HG02973 (cell line): ENCODE measurements around the gene RNF145.
"Not testable (repeated sequence)": the region's sequence is repeated elsewhere in the genome, so short reads cannot be mapped to it uniquely, and the experiment has no call there.

Experiments
- ATAC-seq: cut with Tn5 transposase; IDR thresholded peaks from one replicate; pipeline ENCODE4 v1.9.1; 2021; ENCODE audit warnings: moderate library complexity; ENCODE audit not compliant: unreplicated experiment

RNF145 gene

DNA sequence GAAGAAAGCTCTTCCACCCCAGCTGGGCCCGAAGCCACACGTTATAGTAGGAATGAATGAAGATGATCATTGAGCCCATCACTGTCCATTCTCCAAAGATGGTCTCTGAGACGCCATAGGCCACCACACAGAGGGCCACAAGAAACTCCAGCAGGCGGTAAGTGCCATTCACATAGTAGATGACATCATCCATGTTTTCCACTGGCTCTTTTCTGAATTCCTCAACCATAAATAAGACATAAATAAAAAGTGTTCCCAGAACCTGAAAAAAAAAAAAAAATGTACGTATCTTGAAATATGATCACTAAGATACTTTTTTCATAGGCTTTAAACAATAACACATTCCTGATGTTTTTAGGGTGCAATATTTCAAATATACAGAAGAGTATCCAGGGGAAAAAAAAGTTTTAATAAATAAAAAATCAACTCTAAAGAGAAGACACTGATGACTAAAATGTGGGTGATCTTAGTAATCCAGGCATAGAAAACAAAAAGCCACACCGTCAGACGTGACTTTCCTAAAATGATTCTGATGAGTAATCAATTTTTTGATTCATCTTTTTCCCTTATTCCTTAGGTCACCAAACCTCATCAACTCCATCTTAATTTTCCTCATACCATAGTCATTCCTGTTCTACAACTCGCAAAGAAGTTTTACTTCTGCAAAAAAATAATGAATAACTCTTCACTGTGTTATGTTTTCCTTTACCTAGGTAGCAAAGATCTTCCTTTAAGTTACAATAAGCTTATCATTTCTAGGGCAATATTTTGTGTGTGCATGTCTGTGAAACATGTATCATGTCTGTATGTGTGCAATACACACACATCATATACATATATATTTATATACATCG is 47.8 kb downstream of the RNF145 start:
- ATAC-seq = no peak

GRCh38 chr5:159158553-159159091 is 50.7 kb downstream of the RNF145 start:
- not testable (repeated sequence) for ATAC-seq

GRCh38 chr5:159157552-159157951 is 51.8 kb downstream of the RNF145 start:
- ATAC-seq = no peak

GRCh38 chr5:159156426-159157238 is 52.7 kb downstream of the RNF145 start:
- peak; percentile 65 for ATAC-seq

GRCh38 chr5:159155960-159156359 is 53.4 kb downstream of the RNF145 start:
- no peak for ATAC-seq

DNA sequence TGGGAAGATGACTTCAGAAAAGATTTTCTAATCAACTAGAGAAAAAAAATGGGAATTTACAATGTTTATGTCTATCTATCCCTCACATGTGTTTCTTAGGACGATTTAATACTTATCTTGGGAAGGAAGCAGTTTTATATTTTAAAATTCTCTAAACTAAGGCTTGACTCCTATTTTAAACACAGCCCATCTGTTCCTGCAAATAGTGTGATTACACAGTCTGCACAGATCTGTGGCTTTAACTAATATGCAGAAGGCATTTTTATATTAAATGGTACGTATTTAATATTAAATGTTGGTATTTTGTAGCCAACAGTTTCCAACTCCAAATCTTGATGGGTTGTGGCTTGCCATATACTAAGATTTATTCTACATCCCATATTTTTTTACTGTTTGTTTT is 56.5 kb downstream of the RNF145 start:
- no peak for ATAC-seq

- ATAC-seq = no peak
Observed at GRCh38 chr5:159149085-159149484, 60.3 kb downstream of the RNF145 start.

GRCh38 chr5:159147976-159148375 is 61.4 kb downstream of the RNF145 start:
- no peak for ATAC-seq

DNA sequence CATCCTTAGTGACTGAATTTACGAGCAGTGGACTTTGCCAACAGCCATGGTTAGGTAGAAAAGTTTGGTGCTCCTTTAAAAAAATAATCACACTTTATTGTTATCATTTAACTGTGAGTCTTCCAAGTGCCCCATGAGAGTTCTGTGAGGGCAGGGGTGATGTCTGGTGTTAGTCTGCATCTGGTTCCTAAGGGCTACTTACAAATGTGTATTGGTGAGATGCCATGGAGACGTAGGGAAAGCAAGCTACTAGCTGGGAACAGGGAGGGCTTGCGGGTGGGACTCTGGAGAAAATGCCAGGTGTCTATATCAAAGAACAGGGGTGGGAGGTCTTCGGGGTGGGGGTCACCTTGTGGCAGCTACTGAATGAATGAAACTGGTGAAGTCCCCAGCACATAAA is 62.5 kb downstream of the RNF145 start:
- no peak for ATAC-seq

DNA sequence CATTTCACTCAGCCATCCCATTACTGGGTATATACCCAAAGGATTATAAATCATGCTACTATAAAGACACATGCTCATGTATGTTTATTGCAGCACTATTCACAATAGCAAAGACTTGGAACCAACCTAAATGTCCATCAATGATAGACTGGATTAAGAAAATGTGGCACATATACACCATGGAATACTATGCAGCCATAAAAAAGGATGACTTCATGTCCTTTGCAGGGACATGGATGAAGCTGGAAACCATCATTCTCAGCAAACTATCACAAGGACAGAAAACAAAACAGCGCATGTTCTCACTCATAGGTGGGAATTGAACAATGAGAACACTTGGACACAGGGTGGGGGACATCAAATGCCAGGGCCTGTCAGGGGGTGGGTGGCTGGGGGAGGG is 64.2 kb downstream of the RNF145 start:
- ATAC-seq = not testable (repeated sequence)

- ATAC-seq = no peak
Observed at GRCh38 chr5:159139802-159140201, 69.6 kb downstream of the RNF145 start.

DNA sequence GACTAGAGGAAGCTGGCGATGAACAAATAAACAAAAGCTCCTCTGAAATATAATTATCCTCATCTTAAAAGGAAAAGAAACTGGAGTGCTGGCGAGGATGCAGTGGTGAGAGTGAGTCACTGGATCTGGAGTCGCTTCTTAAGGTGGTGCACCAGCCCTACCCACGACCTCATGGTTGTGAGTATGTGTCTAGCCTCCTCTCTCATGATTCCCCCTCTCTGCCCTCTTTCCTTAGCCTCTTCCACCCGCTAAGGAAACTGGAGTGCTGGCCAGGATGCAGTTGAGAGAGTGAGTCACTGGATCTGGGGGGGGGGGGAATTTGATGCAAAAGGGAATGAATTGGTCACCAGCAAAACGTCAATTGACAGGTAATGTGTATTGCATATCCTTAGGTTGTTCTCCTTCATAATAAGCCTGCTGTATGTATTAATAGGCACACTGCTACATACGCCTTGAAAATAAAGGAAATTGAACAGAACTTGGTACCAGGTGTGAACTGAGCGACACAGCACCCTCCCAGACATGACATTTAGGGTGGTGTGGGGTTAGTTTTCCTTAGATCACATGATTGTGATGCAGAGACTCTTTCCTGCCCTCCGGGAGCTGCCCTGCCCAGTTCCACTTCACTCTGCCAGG is 73.3 kb downstream of the RNF145 start:
- ATAC-seq = no peak

GRCh38 chr5:159133041-159133741 is 76.2 kb downstream of the RNF145 start:
- no peak for ATAC-seq

DNA sequence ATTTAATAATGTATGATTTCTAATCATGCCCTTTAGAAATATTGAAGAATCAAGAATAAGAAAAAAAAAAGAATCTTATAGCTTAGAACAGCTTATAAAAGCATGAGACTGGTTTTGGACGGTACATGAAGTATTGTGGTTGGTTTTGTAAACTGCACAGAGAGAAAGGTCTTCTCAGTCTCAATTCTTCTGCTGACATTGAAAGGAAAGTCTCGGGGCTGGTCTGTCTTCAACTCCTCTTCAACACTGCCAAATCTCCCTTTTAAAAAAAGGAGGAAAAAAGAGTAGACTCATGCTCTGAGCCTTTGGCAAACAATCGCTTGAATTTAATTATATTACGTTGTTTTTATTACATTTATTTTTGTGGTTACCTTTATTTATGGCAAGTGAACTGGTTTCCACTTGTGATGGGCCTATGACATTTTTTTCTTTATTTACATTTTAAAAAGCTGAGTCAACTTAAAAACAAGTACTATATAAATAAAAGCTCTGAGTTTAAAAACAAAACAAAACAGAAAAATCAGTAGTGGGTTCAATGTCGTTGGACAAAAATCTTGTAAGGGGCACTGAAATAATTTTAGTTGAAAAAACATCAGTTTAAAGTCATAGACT is 76.8 kb downstream of the RNF145 start:
- ATAC-seq = no peak

GRCh38 chr5:159131951-159132350 is 77.4 kb downstream of the RNF145 start:
- ATAC-seq = no peak

- ATAC-seq = no peak
Observed at GRCh38 chr5:159130871-159131270, 78.5 kb downstream of the RNF145 start.

DNA sequence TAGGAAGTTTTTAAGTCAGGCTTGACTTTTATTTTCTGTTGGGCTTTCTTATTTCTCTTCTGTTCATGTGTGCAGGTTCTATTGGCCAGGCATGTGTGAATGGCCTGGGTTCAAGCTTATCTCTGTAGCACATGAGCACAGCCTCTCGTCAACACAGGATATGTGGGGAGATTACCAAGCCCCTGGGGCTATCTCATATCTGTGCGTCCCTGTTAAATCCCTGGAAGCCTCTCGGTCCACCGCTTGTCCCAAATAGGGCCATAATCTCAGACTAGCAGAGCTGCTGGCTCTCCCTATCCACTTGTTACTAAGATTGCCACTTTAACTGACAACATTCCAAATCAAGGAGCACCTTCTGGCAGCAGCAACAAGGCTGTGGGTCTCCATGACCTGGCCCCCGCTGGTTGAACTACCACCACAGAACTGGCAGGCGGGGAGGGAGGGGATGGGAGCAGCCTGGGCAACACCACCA is 81.2 kb downstream of the RNF145 start:
- no peak for ATAC-seq

GRCh38 chr5:159123700-159124099 is 85.7 kb downstream of the RNF145 start:
- no peak for ATAC-seq

- no peak for ATAC-seq
Observed at GRCh38 chr5:159123189-159123588, 86.2 kb downstream of the RNF145 start.

DNA sequence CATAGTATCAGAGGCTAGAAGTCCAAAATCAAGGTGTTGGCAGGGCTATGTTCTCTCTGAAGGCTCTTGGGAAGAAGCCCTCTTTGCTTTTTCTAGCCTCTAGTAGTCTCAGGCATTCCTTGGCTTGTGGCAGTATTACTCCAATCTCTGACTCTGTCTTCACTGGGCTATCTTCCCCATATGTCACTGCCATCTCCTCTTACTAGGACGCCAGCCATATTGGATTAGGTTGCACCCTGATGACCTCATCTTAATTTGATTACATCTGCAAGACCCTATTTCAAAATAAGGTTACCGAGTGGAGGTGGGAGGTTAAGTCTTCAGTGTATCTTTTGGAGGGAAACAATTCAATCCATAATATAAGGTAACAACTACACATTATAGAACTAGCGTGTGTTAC is 88.3 kb downstream of the RNF145 start:
- ATAC-seq = no peak
